WTC11 (cell line): ENCODE results near the gene MRPL24. TPM values are rescaled to one million over a fixed set of nuclear protein-coding genes. Genes with fewer than 3 reads are reported as not detected.

Source experiments
- ATAC-seq: fragments of 200-7000 bp; cut with Tn5 transposase; 2 replicates; pipeline ENCODE4 v1.10.0; 2021; ENCODE audit warnings: mild to moderate bottlenecking, moderate library complexity
- CTCF ChIA-PET: fragments of 300-600 bp; sonication (Branson Sonifier 250); formaldehyde crosslinking; loops from one replicate; lab custom pipeline; 2021; ENCODE audit warnings: antibody characterized with exemption; lab: Charles Lee
- POLR2A ChIA-PET: fragments of 350-600 bp; sonication (Branson Sonifier 250); formaldehyde crosslinking; loops from one replicate; lab custom pipeline; 2021; ENCODE audit warnings: antibody characterized with exemption; lab: Charles Lee
- DNase-seq: peaks from one replicate; pipeline ENCODE4 v3.0.0; 2021; ENCODE audit warnings: low spot score
- H3K27ac Mint-ChIP-seq: 2 replicates; pipeline ENCODE4 v1.8.0; 2021; ENCODE audit warnings: mixed read lengths
- H3K27me3 Mint-ChIP-seq: 2 replicates; pipeline ENCODE4 v1.8.0; 2021; ENCODE audit warnings: low read depth, mild to moderate bottlenecking, moderate library complexity, mixed read lengths
- H3K36me3 Mint-ChIP-seq: 2 replicates; pipeline ENCODE4 v1.8.0; 2021; ENCODE audit warnings: mixed read lengths
- H3K4me1 Mint-ChIP-seq: 2 replicates; pipeline ENCODE4 v1.8.0; 2022; ENCODE audit warnings: mixed read lengths
- H3K4me3 Mint-ChIP-seq: 2 replicates; pipeline ENCODE4 v1.8.0; 2021; ENCODE audit warnings: mild to moderate bottlenecking, moderate library complexity, mixed read lengths
- H3K9me3 Mint-ChIP-seq: 2 replicates; pipeline ENCODE4 v1.8.0; 2021; ENCODE audit warnings: mixed read lengths
- ATF3 ChIP-seq: sonication (generic); formaldehyde crosslinking; conservative IDR thresholded peaks from 2 replicates; pipeline ENCODE4 v1.8.1; 2022; ENCODE audit warnings: mild to moderate bottlenecking, missing genetic modification reagents
- ATF6 ChIP-seq: sonication (generic); formaldehyde crosslinking; IDR thresholded peaks from 2 replicates; pipeline ENCODE4 v1.8.1; 2023; ENCODE audit warnings: mild to moderate bottlenecking, missing genetic modification reagents
- CDX4 ChIP-seq: fragments of 250-450 bp; sonication (Bioruptor Pico); IDR thresholded peaks from 2 replicates; pipeline ENCODE4 v1.9.0; 2021; ENCODE audit warnings: moderate library complexity, mild to moderate bottlenecking, inconsistent platforms, borderline replicate concordance
- CREB1 ChIP-seq: sonication (generic); formaldehyde crosslinking; IDR thresholded peaks from 2 replicates; pipeline ENCODE4 v1.8.0; 2023; ENCODE audit warnings: mild to moderate bottlenecking, missing genetic modification reagents
- CREM ChIP-seq: sonication (generic); formaldehyde crosslinking; IDR thresholded peaks from 2 replicates; pipeline ENCODE4 v1.8.1; 2022; ENCODE audit warnings: mild to moderate bottlenecking, missing genetic modification reagents, moderate library complexity
- CTCF ChIP-seq: fragments of 200-600 bp; IDR thresholded peaks from 2 replicates; pipeline ENCODE4 v1.8.0; 2022; ENCODE audit warnings: antibody characterized with exemption
- ELF4 ChIP-seq: sonication (generic); formaldehyde crosslinking; IDR thresholded peaks from 2 replicates; pipeline ENCODE4 v1.8.1; 2022; ENCODE audit warnings: low read depth, mild to moderate bottlenecking, moderate library complexity, missing genetic modification reagents
- ERG ChIP-seq: fragments of 250-450 bp; sonication (Bioruptor Pico); IDR thresholded peaks from 2 replicates; pipeline ENCODE4 v1.8.0; 2021; ENCODE audit warnings: mild to moderate bottlenecking
- ESRRA ChIP-seq: sonication (generic); formaldehyde crosslinking; IDR thresholded peaks from 2 replicates; pipeline ENCODE4 v1.8.1; 2022; ENCODE audit warnings: mild to moderate bottlenecking, missing genetic modification reagents, borderline replicate concordance
- GRHL2 ChIP-seq: fragments of 250-450 bp; sonication (Bioruptor Pico); IDR thresholded peaks from 2 replicates; pipeline ENCODE4 v1.8.0; 2022; ENCODE audit warnings: mild to moderate bottlenecking, moderate library complexity; ENCODE audit not compliant: insufficient replicate concordance, severe bottlenecking
- IRF1 ChIP-seq: sonication (generic); formaldehyde crosslinking; IDR thresholded peaks from 2 replicates; pipeline ENCODE4 v1.8.0; 2023; ENCODE audit warnings: missing genetic modification reagents
- JAZF1 ChIP-seq: fragments of 250-450 bp; sonication (Bioruptor Pico); IDR thresholded peaks from 2 replicates; pipeline ENCODE4 v1.9.0; 2021; ENCODE audit warnings: moderate library complexity, mild to moderate bottlenecking, inconsistent platforms
- MLX ChIP-seq: sonication (generic); formaldehyde crosslinking; IDR thresholded peaks from 2 replicates; pipeline ENCODE4 v1.8.1; 2023; ENCODE audit warnings: mild to moderate bottlenecking, missing genetic modification reagents, moderate library complexity
- PRRX2 ChIP-seq: fragments of 250-450 bp; sonication (Bioruptor Pico); IDR thresholded peaks from 2 replicates; pipeline ENCODE4 v1.8.0; 2021; ENCODE audit warnings: mild to moderate bottlenecking
- TCF7 ChIP-seq: sonication (generic); formaldehyde crosslinking; IDR thresholded peaks from 2 replicates; pipeline ENCODE4 v1.8.0; 2022; ENCODE audit warnings: mild to moderate bottlenecking, low read depth, missing genetic modification reagents, moderate library complexity
- TEAD1 ChIP-seq: sonication (generic); formaldehyde crosslinking; IDR thresholded peaks from 2 replicates; pipeline ENCODE4 v1.8.0; 2022; ENCODE audit warnings: mild to moderate bottlenecking, missing genetic modification reagents
- ZBTB21 ChIP-seq: sonication (generic); formaldehyde crosslinking; IDR thresholded peaks from 2 replicates; pipeline ENCODE4 v1.8.1; 2023; ENCODE audit warnings: mild to moderate bottlenecking, missing genetic modification reagents, borderline replicate concordance
- ZNF263 ChIP-seq: sonication (generic); formaldehyde crosslinking; IDR thresholded peaks from 2 replicates; pipeline ENCODE4 v1.8.1; 2022; ENCODE audit warnings: low read depth, mild to moderate bottlenecking, moderate library complexity, missing genetic modification reagents
- ZNF281 ChIP-seq: sonication (generic); formaldehyde crosslinking; IDR thresholded peaks from 2 replicates; pipeline ENCODE4 v1.8.0; 2023; ENCODE audit warnings: mild to moderate bottlenecking, missing genetic modification reagents
- ZNF512 ChIP-seq: sonication (generic); formaldehyde crosslinking; IDR thresholded peaks from 2 replicates; pipeline ENCODE4 v1.8.1; 2022; ENCODE audit warnings: missing genetic modification reagents, borderline replicate concordance
- ZSCAN18 ChIP-seq: fragments of 250-450 bp; sonication (Bioruptor Pico); IDR thresholded peaks from 2 replicates; pipeline ENCODE4 v2.1.2; 2022; ENCODE audit warnings: mild to moderate bottlenecking, moderate library complexity
- total RNA-seq: library from RNA; stranded (reverse); gene quantifications from 3 replicates; pipeline ENCODE4 v1.2.3, GENCODE V29; 2021

MRPL24 gene
- total RNA-seq, 1 experiment from 2014 or later: 35.2 TPM

GRCh38 chr1:156776942-156777341 is 36.1 kb upstream of the MRPL24 start (continued):
- TF ChIP-seq GRHL2: no peak
- TF ChIP-seq MLX (CRISPR knock-in tag): no peak
- TF ChIP-seq TEAD1 (CRISPR knock-in tag): no peak
- TF ChIP-seq ZNF263 (CRISPR knock-in tag): no peak
- no peak for TF ChIP-seq ZBTB21
- no peak for TF ChIP-seq ATF6
- no peak for TF ChIP-seq ZSCAN18 (CRISPR knock-in tag)
- no peak for TF ChIP-seq ZNF281

- ATAC-seq: no peak
- peaks cover 6% of the 10 kb centered on the region for H3K4me1 Mint-ChIP-seq
- no peaks in the 10 kb centered on the region for H3K27me3 Mint-ChIP-seq
- ChIA-PET CTCF (interaction anchor here (2.3 kb wide), 1 partner anchor 84 kb away, joined by 7 read pairs; the partner anchor contains the start of gene NTRK1), POLR2A (no interaction called here)
- no peak overlapping the region for H3K4me3 Mint-ChIP-seq
- peaks cover 13% of the 10 kb centered on the region for H3K36me3 Mint-ChIP-seq
- no peak for DNase-seq
- H3K9me3 Mint-ChIP-seq: no peaks in the 10 kb centered on the region
- H3K27ac Mint-ChIP-seq: peak overlapping the region; percentile 80
- no peak for TF ChIP-seq ZNF512 (CRISPR knock-in tag)
- no peak for TF ChIP-seq ZBTB21
- TF ChIP-seq ERG (CRISPR knock-in tag): no peak
- TF ChIP-seq ZSCAN18 (CRISPR knock-in tag): no peak
- TF ChIP-seq CTCF: no peak
- no peak for TF ChIP-seq CREB1
- no peak for TF ChIP-seq CREM
- TF ChIP-seq TCF7 (CRISPR knock-in tag): no peak
- TF ChIP-seq JAZF1 (CRISPR knock-in tag): no peak
- no peak for TF ChIP-seq CDX4 (CRISPR knock-in tag)
- no peak for TF ChIP-seq ESRRA
- TF ChIP-seq PRRX2 (CRISPR knock-in tag): no peak
- TF ChIP-seq IRF1: no peak
- no peak for TF ChIP-seq ATF3
- TF ChIP-seq ELF4: no peak
Observed at GRCh38 chr1:156775799-156776198, 34.9 kb upstream of the MRPL24 start.
